WTC11 (cell line): ENCODE measurements around the gene STAMBP. TPM values are rescaled to one million over a fixed set of nuclear protein-coding genes. Genes with fewer than 3 reads are reported as not detected.

Experiments
- ATAC-seq: fragments of 200-7000 bp; cut with Tn5 transposase; 2 replicates; pipeline ENCODE4 v1.10.0; 2021; ENCODE audit warnings: mild to moderate bottlenecking, moderate library complexity
- CTCF ChIA-PET: fragments of 300-600 bp; sonication (Branson Sonifier 250); formaldehyde crosslinking; loops from one replicate; lab custom pipeline; 2021; ENCODE audit warnings: antibody characterized with exemption; lab: Charles Lee
- POLR2A ChIA-PET: fragments of 350-600 bp; sonication (Branson Sonifier 250); formaldehyde crosslinking; loops from one replicate; lab custom pipeline; 2021; ENCODE audit warnings: antibody characterized with exemption; lab: Charles Lee
- DNase-seq: peaks from one replicate; pipeline ENCODE4 v3.0.0; 2021; ENCODE audit warnings: low spot score
- H3K27ac Mint-ChIP-seq: 2 replicates; pipeline ENCODE4 v1.8.0; 2021; ENCODE audit warnings: mixed read lengths
- H3K27me3 Mint-ChIP-seq: 2 replicates; pipeline ENCODE4 v1.8.0; 2021; ENCODE audit warnings: low read depth, mild to moderate bottlenecking, moderate library complexity, mixed read lengths
- H3K36me3 Mint-ChIP-seq: 2 replicates; pipeline ENCODE4 v1.8.0; 2021; ENCODE audit warnings: mixed read lengths
- H3K4me1 Mint-ChIP-seq: 2 replicates; pipeline ENCODE4 v1.8.0; 2022; ENCODE audit warnings: mixed read lengths
- H3K4me3 Mint-ChIP-seq: 2 replicates; pipeline ENCODE4 v1.8.0; 2021; ENCODE audit warnings: mild to moderate bottlenecking, moderate library complexity, mixed read lengths
- H3K9me3 Mint-ChIP-seq: 2 replicates; pipeline ENCODE4 v1.8.0; 2021; ENCODE audit warnings: mixed read lengths
- AFF4 ChIP-seq: sonication (generic); formaldehyde crosslinking; IDR thresholded peaks from 2 replicates; pipeline ENCODE4 v1.8.1; 2023; ENCODE audit warnings: mild to moderate bottlenecking, missing genetic modification reagents, borderline replicate concordance
- CREB1 ChIP-seq: sonication (generic); formaldehyde crosslinking; IDR thresholded peaks from 2 replicates; pipeline ENCODE4 v1.8.0; 2023; ENCODE audit warnings: mild to moderate bottlenecking, missing genetic modification reagents
- EMX1 ChIP-seq: fragments of 250-450 bp; sonication (Bioruptor Pico); IDR thresholded peaks from 2 replicates; pipeline ENCODE4 v1.8.0; 2021; ENCODE audit warnings: mild to moderate bottlenecking
- ERG ChIP-seq: fragments of 250-450 bp; sonication (Bioruptor Pico); IDR thresholded peaks from 2 replicates; pipeline ENCODE4 v1.8.0; 2021; ENCODE audit warnings: mild to moderate bottlenecking
- GABPB1 ChIP-seq: sonication (generic); formaldehyde crosslinking; IDR thresholded peaks from 2 replicates; pipeline ENCODE4 v1.8.1; 2023; ENCODE audit warnings: mild to moderate bottlenecking, missing genetic modification reagents
- HMGA2 ChIP-seq: fragments of 250-450 bp; sonication (Bioruptor Pico); IDR thresholded peaks from 2 replicates; pipeline ENCODE4 v1.4.0; 2021; ENCODE audit warnings: mild to moderate bottlenecking, moderate library complexity
- IRF1 ChIP-seq: sonication (generic); formaldehyde crosslinking; IDR thresholded peaks from 2 replicates; pipeline ENCODE4 v1.8.0; 2023; ENCODE audit warnings: missing genetic modification reagents
- JAZF1 ChIP-seq: fragments of 250-450 bp; sonication (Bioruptor Pico); IDR thresholded peaks from 2 replicates; pipeline ENCODE4 v1.9.0; 2021; ENCODE audit warnings: moderate library complexity, mild to moderate bottlenecking, inconsistent platforms
- NFE2L1 ChIP-seq: sonication (generic); formaldehyde crosslinking; IDR thresholded peaks from 2 replicates; pipeline ENCODE4 v1.8.1; 2023; ENCODE audit warnings: missing genetic modification reagents
- NR2C2 ChIP-seq: sonication (generic); formaldehyde crosslinking; IDR thresholded peaks from 2 replicates; pipeline ENCODE4 v1.8.0; 2022; ENCODE audit warnings: mild to moderate bottlenecking, missing genetic modification reagents
- NR3C1 ChIP-seq: sonication (generic); formaldehyde crosslinking; conservative IDR thresholded peaks from 2 replicates; pipeline ENCODE4 v1.8.1; 2023; ENCODE audit warnings: low read depth, mild to moderate bottlenecking, missing genetic modification reagents
- PRDM15 ChIP-seq: sonication (generic); formaldehyde crosslinking; IDR thresholded peaks from 2 replicates; pipeline ENCODE4 v1.8.0; 2022; ENCODE audit warnings: missing genetic modification reagents
- SMAD3 ChIP-seq: sonication (generic); formaldehyde crosslinking; IDR thresholded peaks from 2 replicates; pipeline ENCODE4 v1.8.0; 2022; ENCODE audit warnings: missing genetic modification reagents, mild to moderate bottlenecking, borderline replicate concordance
- SMAD4 ChIP-seq: sonication (generic); formaldehyde crosslinking; IDR thresholded peaks from 2 replicates; pipeline ENCODE4 v1.8.0; 2022; ENCODE audit warnings: mild to moderate bottlenecking, missing genetic modification reagents
- SOX15 ChIP-seq: fragments of 250-450 bp; sonication (Bioruptor Pico); IDR thresholded peaks from 2 replicates; pipeline ENCODE4 v1.9.0; 2021; ENCODE audit warnings: mild to moderate bottlenecking
- USF2 ChIP-seq: sonication (generic); formaldehyde crosslinking; IDR thresholded peaks from 2 replicates; pipeline ENCODE4 v1.8.1; 2023; ENCODE audit warnings: mild to moderate bottlenecking, missing genetic modification reagents, moderate library complexity
- ZNF121 ChIP-seq: sonication (generic); formaldehyde crosslinking; IDR thresholded peaks from 2 replicates; pipeline ENCODE4 v1.8.0; 2023; ENCODE audit warnings: missing genetic modification reagents
- ZNF416 ChIP-seq: fragments of 250-450 bp; sonication (Bioruptor Pico); IDR thresholded peaks from 2 replicates; pipeline ENCODE4 v1.9.0; 2021; ENCODE audit warnings: mild to moderate bottlenecking, inconsistent platforms
- total RNA-seq: library from RNA; stranded (reverse); gene quantifications from 3 replicates; pipeline ENCODE4 v1.2.3, GENCODE V29; 2021

Gene STAMBP
- total RNA-seq, 1 experiment from 2014 or later: 40.9 TPM

- CTCF ChIA-PET: interaction anchor here (0.7 to 1.1 kb wide), 2 partner anchors 87 to 165 kb away, joined by 3 read pairs; no protein-coding TSS in a partner anchor
- ATAC-seq: no peak
- POLR2A ChIA-PET: no interaction called here
Observed at GRCh38 chr2:73913414-73914054, 84.8 kb downstream of the STAMBP start.

GRCh38 chr2:73914667-73915066, 85.9 kb downstream of the STAMBP start:
- DNase-seq (no peak), ATAC-seq (no peak)
- H3K4me3 Mint-ChIP-seq: no peak overlapping the region
- H3K27ac Mint-ChIP-seq: no peak overlapping the region
- H3K27me3 Mint-ChIP-seq: peaks cover 21% of the 10 kb centered on the region
- ChIA-PET CTCF (interaction anchor here (0.6 kb wide), 2 partner anchors 91 to 166 kb away, joined by 3 read pairs; no protein-coding TSS in a partner anchor), POLR2A (no interaction called here)
- no peaks in the 10 kb centered on the region for H3K4me1 Mint-ChIP-seq
- no peaks in the 10 kb centered on the region for H3K9me3 Mint-ChIP-seq
- no peaks in the 10 kb centered on the region for H3K36me3 Mint-ChIP-seq
- TF ChIP-seq SMAD4 (CRISPR knock-in tag) (no peak), NFE2L1 (CRISPR knock-in tag) (no peak), EMX1 (CRISPR knock-in tag) (no peak), SMAD3 (CRISPR knock-in tag) (no peak), IRF1 (CRISPR knock-in tag) (no peak), GABPB1 (no peak), AFF4 (no peak), PRDM15 (CRISPR knock-in tag) (no peak), HMGA2 (no peak), SOX15 (CRISPR knock-in tag) (no peak), JAZF1 (CRISPR knock-in tag) (no peak), ERG (CRISPR knock-in tag) (no peak)

More at GRCh38 chr2:73913414-73914054, 84.8 kb downstream of the STAMBP start:
- DNase-seq: no peak
- peaks cover 18% of the 10 kb centered on the region for H3K27me3 Mint-ChIP-seq
- no peaks in the 10 kb centered on the region for H3K9me3 Mint-ChIP-seq
- H3K4me3 Mint-ChIP-seq: no peak overlapping the region
- TF ChIP-seq ZNF121: no peak
- TF ChIP-seq NR2C2 (CRISPR knock-in tag): no peak
- TF ChIP-seq CREB1 (CRISPR knock-in tag): no peak
- TF ChIP-seq ZNF416 (CRISPR knock-in tag): no peak
- no peak for TF ChIP-seq JAZF1 (CRISPR knock-in tag)
- no peak for TF ChIP-seq USF2 (CRISPR knock-in tag)
- no peak for TF ChIP-seq NR3C1 (CRISPR knock-in tag)
- TF ChIP-seq, all 79 proteins: peak for 0
- no peak overlapping the region for H3K27ac Mint-ChIP-seq
- no peaks in the 10 kb centered on the region for H3K36me3 Mint-ChIP-seq
- H3K4me1 Mint-ChIP-seq: no peaks in the 10 kb centered on the region
